ENCODE results near the gene TBC1D25. TPM values are rescaled to one million over a fixed set of nuclear protein-coding genes. Genes with fewer than 3 reads are reported as not detected.

TBC1D25 gene
- total RNA-seq, 1 donor from 2014 or later = 12.5 TPM

DNA sequence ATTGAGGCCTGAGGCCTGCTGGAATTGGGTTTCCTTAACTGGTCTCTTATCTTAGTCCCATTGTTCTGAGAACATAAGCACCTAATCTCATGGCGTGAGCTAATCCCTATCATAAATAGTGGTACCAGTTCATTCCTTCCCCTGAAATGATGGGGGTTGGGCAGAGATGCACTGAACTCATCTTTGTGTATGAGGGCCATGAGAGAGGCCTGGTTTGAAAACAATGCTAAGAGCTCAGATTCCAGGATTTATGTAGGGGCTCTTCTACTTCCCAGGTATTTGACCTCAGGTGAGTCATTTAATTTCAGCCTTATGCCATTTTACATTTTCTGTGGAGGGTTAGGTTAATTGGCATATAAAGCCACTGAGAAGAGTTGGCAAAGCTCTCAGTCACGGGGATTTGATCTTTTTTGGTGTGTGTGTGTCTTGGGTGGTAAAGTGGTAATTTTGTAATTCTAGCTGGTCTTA is 39.2 kb downstream of the TBC1D25 start:
- H3K4me1 Mint-ChIP-seq (ENCODE audit: unreplicated experiment) = peaks cover 11% of the 10 kb centered on the region
- peaks cover 7% of the 10 kb centered on the region for H3K36me3 Mint-ChIP-seq (ENCODE audit: low read depth, unreplicated experiment)
- no peaks in the 10 kb centered on the region for H3K9me3 Mint-ChIP-seq (ENCODE audit: unreplicated experiment)
- TF ChIP-seq, protein P1, sequence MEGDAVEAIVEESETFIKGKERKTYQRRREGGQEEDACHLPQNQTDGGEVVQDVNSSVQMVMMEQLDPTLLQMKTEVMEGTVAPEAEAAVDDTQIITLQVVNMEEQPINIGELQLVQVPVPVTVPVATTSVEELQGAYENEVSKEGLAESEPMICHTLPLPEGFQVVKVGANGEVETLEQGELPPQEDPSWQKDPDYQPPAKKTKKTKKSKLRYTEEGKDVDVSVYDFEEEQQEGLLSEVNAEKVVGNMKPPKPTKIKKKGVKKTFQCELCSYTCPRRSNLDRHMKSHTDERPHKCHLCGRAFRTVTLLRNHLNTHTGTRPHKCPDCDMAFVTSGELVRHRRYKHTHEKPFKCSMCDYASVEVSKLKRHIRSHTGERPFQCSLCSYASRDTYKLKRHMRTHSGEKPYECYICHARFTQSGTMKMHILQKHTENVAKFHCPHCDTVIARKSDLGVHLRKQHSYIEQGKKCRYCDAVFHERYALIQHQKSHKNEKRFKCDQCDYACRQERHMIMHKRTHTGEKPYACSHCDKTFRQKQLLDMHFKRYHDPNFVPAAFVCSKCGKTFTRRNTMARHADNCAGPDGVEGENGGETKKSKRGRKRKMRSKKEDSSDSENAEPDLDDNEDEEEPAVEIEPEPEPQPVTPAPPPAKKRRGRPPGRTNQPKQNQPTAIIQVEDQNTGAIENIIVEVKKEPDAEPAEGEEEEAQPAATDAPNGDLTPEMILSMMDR (IDR thresholded peaks at IDR 0.05; ENCODE audit: unreplicated experiment) = no peak
- no peak for DNase-seq (ENCODE audit: low spot score)
- H3K27me3 Mint-ChIP-seq (ENCODE audit: unreplicated experiment) = peaks cover 9% of the 10 kb centered on the region
- H3K4me3 Mint-ChIP-seq (ENCODE audit: unreplicated experiment) = no peak overlapping the region
- H3K27ac Mint-ChIP-seq (ENCODE audit: unreplicated experiment) = no peak overlapping the region

DNA sequence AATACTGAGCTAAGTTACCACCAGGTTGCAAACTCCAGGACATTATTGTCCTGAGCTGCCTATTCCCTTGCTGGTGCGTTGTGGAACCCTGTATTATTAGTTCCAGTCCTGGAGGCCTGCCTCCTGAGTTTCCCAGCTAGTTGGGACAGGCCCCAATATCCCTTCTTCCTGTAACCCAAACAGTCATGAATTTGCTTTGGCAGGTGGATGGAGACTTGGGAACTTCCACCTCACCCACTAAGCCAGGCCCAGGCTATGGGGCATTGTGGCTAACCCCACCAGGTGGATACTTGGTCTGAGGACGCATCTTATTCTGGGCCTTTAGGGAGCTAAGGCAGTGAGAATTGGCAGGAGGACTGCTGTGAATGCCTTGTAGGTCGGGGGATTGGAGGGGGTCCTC is 39.7 kb downstream of the TBC1D25 start:
- Mint-ChIP-seq H3K27me3 (ENCODE audit: unreplicated experiment) (peaks cover 9% of the 10 kb centered on the region), H3K27ac (ENCODE audit: unreplicated experiment) (no peak overlapping the region), H3K9me3 (ENCODE audit: unreplicated experiment) (no peaks in the 10 kb centered on the region), H3K4me1 (ENCODE audit: unreplicated experiment) (peaks cover 8% of the 10 kb centered on the region), H3K36me3 (ENCODE audit: low read depth, unreplicated experiment) (peaks cover 7% of the 10 kb centered on the region), H3K4me3 (ENCODE audit: unreplicated experiment) (no peak overlapping the region)
- DNase-seq (ENCODE audit: low spot score) = no peak
- TF ChIP-seq, protein P1 (IDR thresholded peaks at IDR 0.05; ENCODE audit: unreplicated experiment) = no peak

DNA sequence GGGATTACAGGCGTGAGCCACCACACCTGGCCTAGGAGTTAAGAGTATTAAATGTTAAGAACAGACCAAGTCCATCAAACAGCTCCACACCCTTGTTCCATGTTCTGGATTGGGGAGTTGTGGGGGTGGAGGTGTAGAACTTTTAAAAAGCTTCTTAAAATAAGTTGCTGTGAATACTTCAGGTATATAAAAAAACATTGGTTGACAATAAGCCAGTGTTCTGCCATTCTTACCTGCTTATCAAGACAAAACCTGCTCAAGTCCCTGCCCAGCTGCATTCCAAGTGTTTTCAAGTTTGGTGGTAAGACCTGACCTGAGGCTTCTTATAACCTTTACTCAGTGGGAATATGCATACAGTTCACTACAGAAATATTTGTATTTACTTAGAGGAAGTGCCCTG is 41.1 kb downstream of the TBC1D25 start:
- H3K27me3 Mint-ChIP-seq (ENCODE audit: unreplicated experiment) = peaks cover 3% of the 10 kb centered on the region
- no peaks in the 10 kb centered on the region for H3K9me3 Mint-ChIP-seq (ENCODE audit: unreplicated experiment)
- DNase-seq (ENCODE audit: low spot score) = no peak
- H3K4me1 Mint-ChIP-seq (ENCODE audit: unreplicated experiment) = peaks cover 2% of the 10 kb centered on the region
- H3K27ac Mint-ChIP-seq (ENCODE audit: unreplicated experiment) = no peak overlapping the region
- peaks cover 6% of the 10 kb centered on the region for H3K36me3 Mint-ChIP-seq (ENCODE audit: low read depth, unreplicated experiment)
- TF ChIP-seq, protein P1 (IDR thresholded peaks at IDR 0.05; ENCODE audit: unreplicated experiment) = no peak
- H3K4me3 Mint-ChIP-seq (ENCODE audit: unreplicated experiment) = no peak overlapping the region

DNA sequence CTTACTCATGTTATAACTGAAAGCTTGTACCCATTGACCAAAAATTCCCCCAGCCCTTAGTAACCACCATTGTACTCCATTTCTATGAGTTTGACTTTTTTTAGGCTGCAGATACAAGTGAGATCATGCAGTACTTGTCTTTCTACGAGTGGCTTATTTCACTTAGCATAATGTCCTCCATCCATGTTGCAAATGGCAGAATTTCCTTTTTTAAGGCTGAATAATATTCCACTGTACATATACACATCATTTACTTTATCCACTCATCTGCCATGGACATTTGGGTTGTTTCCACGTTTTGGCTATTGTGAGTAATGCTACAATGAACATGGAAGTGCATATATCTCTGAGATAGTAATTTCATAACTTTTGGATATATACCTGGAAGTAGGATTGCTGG is 45.2 kb downstream of the TBC1D25 start:
- Mint-ChIP-seq H3K27ac (ENCODE audit: unreplicated experiment) (no peak overlapping the region), H3K4me1 (ENCODE audit: unreplicated experiment) (peaks cover 3% of the 10 kb centered on the region), H3K27me3 (ENCODE audit: unreplicated experiment) (peaks cover under 1% of the 10 kb centered on the region), H3K4me3 (ENCODE audit: unreplicated experiment) (no peak overlapping the region), H3K36me3 (ENCODE audit: low read depth, unreplicated experiment) (no peaks in the 10 kb centered on the region), H3K9me3 (ENCODE audit: unreplicated experiment) (no peaks in the 10 kb centered on the region)
- TF ChIP-seq, protein P1 (IDR thresholded peaks at IDR 0.05; ENCODE audit: unreplicated experiment) = no peak
- no peak for DNase-seq (ENCODE audit: low spot score)

DNA sequence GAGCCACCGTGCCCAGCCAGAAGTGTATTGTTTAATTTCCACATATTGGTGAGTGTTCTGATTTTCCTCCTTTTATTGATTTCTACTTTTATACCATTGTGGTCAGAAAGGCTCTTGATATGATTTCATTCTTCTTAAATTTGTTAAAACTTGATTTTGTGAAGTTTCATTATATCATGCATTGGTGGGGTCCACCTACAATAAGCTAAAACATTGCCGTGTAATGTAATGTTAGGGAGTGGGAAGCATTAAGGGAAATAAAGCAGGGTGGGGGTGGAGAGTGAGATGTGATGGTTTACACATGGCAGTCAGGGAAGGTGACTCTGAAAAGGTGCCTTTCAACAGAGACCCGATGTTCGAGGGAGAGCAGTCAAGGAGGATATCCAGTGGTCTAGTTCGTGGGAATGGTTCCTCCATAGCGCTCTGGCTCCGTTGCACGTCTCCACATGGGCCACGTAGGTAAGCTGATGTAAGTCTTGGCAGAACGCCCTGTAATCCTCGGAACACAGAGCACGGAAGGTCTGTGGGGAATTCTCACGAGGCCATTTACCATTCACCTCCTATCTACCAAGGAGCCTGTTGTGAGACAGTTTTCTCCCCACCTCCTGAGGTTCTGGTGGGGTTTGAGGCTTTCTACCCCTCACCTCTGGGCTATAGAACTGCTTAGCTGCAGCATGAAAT is 50.1 kb downstream of the TBC1D25 start:
- H3K4me1 Mint-ChIP-seq (ENCODE audit: unreplicated experiment) = peaks cover 3% of the 10 kb centered on the region
- peaks cover 4% of the 10 kb centered on the region for H3K27me3 Mint-ChIP-seq (ENCODE audit: unreplicated experiment)
- H3K9me3 Mint-ChIP-seq (ENCODE audit: unreplicated experiment) = no peaks in the 10 kb centered on the region
- no peak overlapping the region for H3K27ac Mint-ChIP-seq (ENCODE audit: unreplicated experiment)
- H3K4me3 Mint-ChIP-seq (ENCODE audit: unreplicated experiment) = no peak overlapping the region
- no peak for DNase-seq (ENCODE audit: low spot score)
- no peaks in the 10 kb centered on the region for H3K36me3 Mint-ChIP-seq (ENCODE audit: low read depth, unreplicated experiment)
- TF ChIP-seq, protein P1 (IDR thresholded peaks at IDR 0.05; ENCODE audit: unreplicated experiment) = no peak
